HPDE6-E6E7 (cell line): Measurements from ENCODE around the gene TCOF1.

Experiments
- DNase-seq: peaks from one replicate; pipeline ENCODE4 v3.0.0; 2011; ENCODE audit warnings: missing footprints; ENCODE audit errors: extremely low spot score

The TCOF1 gene, protein sequence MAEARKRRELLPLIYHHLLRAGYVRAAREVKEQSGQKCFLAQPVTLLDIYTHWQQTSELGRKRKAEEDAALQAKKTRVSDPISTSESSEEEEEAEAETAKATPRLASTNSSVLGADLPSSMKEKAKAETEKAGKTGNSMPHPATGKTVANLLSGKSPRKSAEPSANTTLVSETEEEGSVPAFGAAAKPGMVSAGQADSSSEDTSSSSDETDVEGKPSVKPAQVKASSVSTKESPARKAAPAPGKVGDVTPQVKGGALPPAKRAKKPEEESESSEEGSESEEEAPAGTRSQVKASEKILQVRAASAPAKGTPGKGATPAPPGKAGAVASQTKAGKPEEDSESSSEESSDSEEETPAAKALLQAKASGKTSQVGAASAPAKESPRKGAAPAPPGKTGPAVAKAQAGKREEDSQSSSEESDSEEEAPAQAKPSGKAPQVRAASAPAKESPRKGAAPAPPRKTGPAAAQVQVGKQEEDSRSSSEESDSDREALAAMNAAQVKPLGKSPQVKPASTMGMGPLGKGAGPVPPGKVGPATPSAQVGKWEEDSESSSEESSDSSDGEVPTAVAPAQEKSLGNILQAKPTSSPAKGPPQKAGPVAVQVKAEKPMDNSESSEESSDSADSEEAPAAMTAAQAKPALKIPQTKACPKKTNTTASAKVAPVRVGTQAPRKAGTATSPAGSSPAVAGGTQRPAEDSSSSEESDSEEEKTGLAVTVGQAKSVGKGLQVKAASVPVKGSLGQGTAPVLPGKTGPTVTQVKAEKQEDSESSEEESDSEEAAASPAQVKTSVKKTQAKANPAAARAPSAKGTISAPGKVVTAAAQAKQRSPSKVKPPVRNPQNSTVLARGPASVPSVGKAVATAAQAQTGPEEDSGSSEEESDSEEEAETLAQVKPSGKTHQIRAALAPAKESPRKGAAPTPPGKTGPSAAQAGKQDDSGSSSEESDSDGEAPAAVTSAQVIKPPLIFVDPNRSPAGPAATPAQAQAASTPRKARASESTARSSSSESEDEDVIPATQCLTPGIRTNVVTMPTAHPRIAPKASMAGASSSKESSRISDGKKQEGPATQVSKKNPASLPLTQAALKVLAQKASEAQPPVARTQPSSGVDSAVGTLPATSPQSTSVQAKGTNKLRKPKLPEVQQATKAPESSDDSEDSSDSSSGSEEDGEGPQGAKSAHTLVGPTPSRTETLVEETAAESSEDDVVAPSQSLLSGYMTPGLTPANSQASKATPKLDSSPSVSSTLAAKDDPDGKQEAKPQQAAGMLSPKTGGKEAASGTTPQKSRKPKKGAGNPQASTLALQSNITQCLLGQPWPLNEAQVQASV (N-terminal part only)

DNA sequence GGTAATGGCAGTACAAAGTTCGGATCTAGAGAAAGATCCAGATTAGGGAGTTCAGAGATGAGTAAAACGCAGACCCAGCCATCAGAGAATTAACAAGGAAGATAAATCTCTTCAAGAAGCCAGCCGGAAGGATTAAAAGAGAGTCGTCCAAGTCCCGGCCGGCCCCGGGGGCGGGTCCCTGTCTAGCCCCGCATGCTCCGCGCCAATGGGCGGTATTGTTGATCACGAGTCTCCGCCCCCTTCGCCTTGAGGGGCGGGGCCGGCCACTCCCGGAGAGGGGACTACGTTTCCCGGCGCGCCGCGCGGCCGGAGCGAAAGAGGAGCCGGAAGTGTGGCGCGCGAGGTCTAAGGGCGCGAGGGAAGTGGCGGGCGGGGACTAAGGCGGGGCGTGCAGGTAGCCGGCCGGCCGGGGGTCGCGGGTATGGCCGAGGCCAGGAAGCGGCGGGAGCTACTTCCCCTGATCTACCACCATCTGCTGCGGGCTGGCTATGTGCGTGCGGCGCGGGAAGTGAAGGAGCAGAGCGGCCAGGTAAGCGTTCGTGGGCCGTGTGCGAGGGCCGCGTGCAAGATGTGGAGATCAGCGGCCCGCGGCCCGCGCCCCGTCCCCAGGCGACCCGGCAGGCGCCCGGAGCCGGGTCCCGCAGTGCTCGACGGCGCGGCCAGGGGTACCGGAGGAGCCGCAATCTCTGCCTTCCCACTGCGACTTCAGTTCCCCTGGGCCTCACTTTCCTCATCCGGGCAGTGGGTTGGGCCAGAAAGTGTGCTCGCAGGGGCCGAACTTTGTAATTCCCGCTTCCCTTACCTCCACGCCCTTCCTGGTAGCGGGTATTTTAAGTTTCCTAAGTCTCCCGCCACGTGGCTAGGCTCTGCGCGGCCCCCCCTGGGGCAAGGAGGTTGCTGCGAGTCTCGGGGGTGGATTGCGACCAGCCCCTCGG lies at the start of gene TCOF1:
TSS of gene TCOF1 (plus strand) at position 372 of the 935 bp plus-strand sequence. CDS start at position 422, 50 bp downstream.
- DNase-seq: peak; percentile 86

DNA sequence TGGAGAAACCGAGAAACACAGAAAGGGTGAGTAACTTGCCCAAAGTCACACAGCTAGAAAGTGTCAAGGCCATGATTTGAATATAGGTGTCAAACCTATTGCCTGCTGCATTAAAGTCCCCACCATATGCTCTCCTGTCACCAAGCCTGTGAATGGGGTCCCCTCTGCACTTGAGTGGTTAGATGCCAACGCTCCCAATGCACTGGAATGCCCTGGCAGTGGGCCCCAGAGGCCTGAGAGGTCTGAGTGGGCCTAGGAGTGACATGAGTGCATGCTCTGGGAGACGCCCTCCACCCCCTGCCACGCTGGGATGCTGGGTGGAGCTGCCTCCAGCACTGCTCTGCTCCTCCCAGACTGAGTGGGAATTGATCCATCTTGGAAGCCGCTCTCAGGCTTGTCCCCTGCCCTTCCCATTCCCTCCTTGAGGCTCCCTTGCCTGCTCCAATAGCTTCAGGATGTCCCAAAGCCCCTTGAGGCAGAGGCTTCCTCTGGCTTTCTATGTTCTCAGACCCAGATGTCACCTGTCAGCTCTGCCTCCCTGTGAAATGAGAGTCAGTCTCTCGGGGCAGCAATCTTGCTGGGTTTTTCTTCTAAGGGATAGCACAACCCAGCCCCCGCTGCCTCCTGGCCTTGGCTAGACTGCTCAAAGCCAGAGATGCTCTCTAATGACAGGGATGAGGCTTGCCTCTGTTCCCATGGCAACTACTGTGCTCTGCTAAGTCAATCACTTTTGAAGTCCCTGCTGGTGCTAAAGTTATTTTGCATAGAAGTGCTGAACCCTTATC lies 48.2 kb upstream of the TCOF1 start:
- DNase-seq: no peak

DNA sequence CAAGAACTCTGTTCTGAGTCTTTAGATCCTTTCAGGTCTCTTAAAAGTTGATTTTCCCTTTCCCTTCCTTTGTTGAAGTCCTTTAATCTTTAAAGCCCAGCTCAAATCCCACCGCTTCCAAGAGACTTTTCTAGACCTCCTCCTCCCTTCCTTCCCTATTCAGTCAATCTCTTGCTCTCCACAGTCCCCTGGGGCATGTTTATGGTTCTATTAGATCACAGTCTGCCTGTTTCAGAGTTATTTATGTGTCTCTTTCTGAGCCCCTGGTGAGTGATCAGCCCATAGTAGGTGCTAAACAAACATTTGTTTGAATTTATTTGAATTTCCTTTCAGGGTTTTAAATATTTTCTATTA lies 47.6 kb upstream of the TCOF1 start:
- DNase-seq: no peak

DNA sequence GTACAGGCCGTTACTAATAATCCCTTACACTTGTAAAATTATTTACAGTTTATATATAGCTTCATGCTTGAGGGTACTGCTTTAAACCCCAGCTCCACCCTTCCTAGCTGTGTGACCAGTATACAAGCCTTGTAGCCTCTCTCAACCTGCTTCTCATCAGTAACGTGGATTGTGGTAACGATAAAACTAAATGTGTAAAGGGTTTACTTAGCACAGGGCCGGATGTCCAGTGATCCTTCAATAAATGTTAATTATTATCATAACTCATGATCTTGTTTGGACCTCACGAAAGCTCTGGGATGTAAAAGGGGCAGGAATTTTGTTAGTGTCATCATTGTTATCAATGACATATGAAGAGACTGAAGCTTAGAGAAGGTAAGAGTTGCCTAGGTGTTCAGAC lies 47.3 kb upstream of the TCOF1 start:
- DNase-seq: no peak

DNA sequence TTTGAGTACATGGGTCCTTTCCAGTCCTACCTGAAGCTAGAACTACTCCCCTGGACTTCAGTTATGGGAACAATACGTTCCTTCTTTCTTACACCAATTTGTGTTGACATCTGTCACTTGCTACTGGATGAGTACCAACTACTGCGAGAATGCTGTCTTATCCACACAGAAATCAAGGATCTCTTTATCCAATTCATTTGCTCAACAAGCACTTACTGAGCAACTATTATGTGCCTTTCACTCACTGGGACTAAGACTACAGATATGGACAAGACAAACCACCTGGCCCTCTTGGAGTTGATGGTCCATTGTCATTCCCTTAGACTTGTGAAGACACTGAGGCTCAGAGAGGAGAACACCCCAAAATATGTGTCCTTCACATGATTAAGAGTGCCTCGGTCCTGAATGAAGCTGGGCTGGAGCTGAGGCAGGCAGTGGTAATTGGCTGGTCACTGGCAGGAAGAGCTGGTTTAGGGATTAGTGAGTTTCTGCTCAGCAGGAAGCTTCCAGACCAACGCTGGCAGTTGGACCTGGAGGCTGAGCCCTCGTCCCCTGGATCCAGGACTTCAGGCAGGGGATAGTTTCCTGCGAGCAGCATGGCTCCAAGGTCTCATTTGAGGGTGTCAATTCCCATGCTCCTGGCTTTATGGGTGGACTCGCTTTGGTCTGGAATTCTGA lies 46.3 kb upstream of the TCOF1 start:
- DNase-seq: no peak

DNA sequence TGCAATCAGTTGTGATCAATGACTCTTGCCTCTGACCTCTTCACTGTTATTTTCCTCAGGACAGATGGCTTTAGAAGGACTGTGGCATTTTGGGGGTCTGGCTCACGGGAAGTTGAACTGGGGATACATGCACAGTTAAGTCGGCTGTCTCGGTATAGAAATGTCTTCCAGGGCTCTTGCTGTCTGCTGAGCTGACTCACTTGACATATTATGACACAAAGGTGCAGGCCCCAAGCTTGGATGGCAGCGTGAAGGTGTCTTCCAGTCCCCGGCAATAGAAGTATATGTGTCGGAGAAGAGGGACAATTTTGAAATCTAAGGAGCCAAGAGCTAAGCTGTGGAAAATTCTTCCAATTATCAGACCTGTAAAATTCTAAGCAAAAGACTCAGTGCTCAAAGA lies 45.0 kb upstream of the TCOF1 start:
- no peak for DNase-seq

DNA sequence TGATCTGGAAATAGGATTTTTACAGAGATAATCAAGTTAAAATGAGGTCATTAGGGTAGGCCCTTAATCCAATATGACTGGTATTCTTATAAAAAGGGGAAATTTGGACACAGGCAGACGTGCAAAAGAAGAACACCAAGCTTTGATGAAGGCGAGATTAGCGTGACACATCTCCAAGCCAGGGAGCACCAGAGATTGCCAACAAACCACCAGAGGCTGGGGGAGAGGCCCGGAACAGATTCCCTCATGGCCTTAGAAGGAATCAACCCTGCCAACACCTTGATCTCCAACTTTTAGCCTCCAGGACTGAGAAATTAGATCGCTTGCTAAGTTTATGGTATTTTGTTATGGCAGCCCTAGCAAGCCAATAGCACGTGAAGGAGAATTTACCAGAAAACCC lies 44.0 kb upstream of the TCOF1 start:
- no peak for DNase-seq

DNA sequence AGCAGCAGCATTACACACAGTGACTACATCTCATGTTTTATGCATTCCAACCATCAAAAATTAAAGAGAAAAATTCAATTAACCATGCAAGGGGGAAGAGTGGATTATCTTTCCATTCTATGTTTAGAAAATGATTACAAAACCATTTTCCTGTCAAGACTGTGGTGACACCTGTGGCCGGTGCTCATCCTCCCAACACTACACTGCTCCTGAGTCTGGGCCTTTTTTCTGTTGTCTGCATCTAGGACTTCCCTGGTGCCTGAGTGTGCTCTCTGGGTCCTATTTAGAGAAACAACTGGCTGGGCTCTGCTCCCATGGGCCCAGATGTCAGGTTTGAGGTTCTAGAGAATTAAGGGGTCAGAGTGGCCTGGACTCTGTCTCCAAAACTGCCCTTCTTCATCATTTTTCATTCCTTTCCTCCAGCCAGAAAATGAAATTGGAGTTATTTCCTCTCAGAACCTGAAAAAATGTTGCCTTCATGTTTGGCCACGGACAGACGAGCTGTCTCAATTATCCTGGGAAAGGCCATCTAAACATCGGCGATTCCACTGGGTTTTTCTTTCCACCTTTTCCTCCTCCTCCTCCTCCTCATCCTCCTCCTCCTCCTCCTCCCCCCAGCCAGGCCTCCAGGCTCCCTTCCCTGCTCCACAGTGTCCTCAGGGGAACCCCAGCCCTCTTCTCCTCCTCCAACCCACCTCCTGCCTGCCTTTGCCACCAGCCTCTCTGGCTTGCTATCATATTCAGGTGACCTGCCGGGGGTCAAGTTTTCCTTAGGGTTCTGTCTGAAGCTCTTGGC lies 43.4 kb upstream of the TCOF1 start:
- DNase-seq: no peak

DNA sequence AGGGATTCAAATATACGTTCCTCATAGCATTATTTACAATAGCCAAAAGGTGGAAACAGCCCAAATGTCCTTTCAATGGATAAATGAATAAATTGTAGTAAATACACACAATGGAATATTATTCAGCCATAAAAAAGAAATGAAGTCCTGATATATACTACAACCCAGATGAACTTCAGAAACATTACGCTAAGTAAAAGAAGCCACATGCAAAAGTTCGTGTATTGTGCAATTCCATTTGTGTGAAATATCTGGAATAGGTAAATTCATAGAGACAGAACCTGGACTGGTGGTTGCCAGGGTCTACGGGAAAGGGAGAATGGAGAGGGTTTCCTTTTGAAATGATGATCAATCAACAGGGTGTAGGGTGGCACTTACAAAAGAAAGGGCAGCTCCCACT lies 42.3 kb upstream of the TCOF1 start:
- no peak for DNase-seq

DNA sequence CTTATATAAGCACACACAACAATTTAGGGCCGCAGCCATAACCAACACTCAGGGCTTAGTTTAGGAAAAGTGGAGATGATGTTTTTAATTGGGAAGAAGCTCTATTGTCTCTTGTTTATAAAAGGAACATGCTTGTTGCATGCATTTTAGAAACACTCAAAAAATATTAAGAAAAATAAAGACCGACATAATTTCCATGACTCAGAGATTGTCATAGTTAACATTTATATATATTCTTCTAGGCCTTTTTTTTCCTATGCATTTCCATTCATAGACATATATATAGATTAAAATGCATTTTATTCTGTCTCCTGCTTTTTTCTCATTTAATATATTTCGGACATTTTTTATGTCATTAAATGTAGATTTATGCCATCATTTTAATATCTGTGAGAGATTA lies 41.2 kb upstream of the TCOF1 start:
- DNase-seq: no peak

DNA sequence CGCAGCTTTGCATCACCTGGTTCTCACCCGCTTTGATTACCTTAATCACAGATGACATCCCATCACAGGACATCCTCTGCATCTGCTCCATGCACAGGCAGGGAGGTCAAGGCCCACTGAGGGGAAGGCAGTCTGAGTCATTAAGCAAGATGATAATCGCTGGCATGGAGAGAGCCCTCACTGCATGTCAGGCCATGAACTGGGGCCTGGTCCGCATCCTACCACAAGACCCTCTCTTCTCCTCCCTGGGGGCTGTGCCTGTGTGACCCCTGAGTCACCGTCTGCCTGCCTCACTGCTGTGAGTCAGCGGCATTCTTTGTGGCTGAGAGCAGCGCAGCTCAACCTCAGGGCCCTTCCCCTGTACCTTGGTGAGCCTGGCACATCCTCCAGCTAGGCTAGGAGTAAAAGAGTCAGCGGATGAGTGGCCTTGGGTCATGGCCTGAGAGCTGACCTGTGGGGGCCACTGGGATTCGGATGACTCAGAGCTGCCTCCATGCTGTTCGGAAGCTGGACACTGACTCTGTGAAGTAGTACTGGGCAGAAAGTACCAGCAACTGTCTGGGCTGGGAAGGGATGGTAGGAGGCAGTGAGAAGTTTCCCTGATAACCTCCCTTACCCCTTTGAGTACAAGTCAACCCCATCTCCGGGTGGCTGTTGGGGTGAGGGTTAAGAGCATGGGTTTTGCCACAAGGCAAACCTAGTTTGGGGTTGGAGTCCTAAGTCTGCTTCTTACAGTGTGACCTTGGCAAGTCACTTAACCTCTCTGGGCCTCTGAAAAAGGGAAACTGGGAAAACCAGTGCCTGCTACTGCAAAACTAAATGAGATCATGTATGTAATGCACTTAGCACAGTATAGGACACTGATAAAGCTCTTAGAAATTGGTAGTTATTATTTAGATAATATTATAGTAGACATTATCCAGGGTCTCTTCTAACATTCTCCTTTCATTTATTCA lies 40.2 kb upstream of the TCOF1 start:
- peak; percentile 91 for DNase-seq

DNA sequence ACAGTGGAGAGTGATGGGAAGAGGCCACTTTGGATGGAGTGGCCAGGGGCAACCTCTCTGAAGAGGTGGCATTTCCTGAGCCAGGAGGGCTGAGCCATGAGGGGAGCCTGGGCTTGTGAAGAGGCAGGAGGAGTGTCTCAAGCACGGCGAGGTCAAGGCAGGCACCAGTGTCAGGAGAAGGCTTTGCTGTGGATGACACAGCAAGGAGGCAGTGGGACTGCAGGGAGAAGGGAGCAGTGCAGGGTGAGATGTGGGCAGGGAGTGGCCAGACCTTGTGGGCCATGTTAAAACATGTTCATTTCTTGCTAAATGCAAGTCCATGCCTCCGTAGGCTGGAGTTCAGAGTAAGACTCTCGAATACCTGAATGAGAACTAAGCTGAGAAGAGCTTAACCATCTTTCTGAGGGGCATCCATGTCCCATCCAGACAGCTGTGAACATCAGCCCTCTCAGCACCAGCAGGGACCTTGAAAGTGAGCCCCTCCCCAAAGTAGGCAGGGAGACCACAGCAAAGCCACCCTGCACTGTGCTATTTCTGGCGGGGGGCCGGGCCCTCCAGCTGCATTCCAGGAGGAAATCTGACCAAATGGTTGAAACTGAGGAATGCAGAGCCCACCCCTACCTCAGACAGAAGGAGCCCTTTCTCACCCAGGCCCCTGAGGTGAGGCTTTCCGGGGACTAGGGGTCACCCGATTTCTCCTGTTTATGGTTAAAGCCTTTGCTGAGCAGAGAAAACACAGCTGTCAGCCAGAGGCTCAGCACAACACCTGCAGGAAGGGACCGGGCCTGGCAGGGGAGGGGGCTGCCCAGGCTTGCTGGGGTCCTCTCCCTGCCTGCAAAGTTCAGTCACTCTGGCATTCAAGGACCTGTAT lies 38.6 kb upstream of the TCOF1 start:
- DNase-seq: peak; percentile 88

DNA sequence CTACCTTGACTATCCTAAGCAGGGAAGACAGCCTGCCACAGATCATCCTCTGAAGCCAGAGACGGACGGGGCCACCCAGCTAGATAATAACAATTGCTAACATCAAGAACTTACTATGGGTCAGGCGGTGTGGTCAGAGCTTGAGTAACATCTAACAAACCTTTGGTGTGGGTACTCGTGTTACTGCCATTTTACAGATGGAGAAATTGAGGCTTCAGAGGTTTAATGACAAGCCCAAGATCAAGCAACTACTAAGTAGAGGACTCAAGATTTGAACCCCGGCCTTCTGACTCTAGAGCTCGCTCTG lies 38.1 kb upstream of the TCOF1 start:
- no peak for DNase-seq

DNA sequence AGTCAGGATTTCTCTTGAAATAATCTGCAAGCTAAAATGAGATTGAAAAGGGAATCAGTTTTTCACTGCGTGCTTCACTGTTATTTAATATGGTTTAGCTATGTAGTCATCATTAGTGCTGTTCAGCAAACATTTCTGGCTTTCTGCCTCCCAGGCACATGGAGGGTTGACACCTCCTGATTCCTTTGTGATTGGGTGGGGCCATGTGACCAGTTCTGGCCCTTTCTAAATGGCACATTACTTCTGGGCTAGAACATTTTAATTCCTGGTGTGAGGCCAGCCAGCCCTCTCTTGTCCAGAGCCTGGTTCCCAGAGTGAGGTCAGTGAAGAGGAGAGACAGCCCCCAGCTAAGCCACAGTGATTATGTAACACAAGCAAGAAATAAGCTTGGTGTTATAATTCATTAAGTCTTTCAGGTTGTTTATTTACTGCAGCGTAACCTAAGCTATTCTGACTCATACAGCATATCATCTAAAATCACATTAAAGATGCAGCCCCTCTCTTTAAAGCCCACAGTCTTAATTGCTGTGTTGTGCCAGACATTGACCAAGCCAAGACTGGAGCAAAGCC lies 37.4 kb upstream of the TCOF1 start:
- peak; percentile 78 for DNase-seq

DNA sequence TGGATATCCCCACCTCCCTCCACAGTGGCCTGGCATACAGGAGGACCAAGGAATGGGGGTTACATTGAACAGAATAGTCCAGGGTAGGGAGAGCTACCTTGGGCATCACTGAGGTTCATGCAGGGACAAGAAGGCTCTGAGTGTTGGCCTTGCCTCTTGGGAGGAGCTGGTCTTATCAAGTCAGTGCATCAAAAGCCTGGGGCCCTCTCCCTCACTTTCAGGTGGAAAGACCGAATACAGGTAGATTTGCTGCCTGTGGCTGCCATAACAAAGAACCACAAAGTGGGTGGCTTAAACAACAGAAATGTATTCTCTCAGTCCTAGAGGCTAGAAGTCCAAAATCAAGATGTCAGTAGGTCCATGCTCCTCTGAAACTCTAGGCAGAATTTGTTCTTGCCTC lies 36.3 kb upstream of the TCOF1 start:
- no peak for DNase-seq

DNA sequence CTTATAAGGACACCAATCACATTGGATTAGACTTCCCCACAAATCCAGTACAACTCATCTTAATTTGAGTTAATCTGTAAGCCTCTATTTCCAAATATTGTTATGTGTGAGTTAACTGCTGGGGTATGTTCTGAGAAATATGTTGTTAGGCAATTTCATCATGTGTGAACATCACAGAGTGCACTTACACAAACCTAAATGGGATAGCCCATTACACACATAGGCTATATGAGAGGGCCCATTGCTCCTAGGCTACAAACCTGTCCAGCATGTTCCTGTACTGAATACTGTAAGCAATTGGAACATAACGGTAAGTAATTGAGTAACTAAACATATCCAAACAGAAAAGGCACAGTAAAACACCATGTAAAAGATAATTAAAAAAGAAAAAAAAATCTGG lies 35.7 kb upstream of the TCOF1 start:
- no peak for DNase-seq
